8988T (cell line): ENCODE results near the gene IER5.
"Not testable (repeated sequence)": the region's sequence is repeated elsewhere in the genome, so short reads cannot be mapped to it uniquely, and the experiment has no call there.

Experiments used
- DNase-seq: peaks from one replicate; pipeline ENCODE4 v3.0.0; 2011

The IER5 gene

GRCh38 chr1:181099152-181100014 is 10.9 kb downstream of the IER5 start:
- DNase-seq = no peak

GRCh38 chr1:181100015-181100905 is 11.8 kb downstream of the IER5 start:
- DNase-seq = no peak

- no peak for DNase-seq
These were observed 12.4 kb downstream of the IER5 start for GRCh38 chr1:181100934-181101333.

- no peak for DNase-seq
These were observed 13.2 kb downstream of the IER5 start for GRCh38 chr1:181101581-181102226.

DNA sequence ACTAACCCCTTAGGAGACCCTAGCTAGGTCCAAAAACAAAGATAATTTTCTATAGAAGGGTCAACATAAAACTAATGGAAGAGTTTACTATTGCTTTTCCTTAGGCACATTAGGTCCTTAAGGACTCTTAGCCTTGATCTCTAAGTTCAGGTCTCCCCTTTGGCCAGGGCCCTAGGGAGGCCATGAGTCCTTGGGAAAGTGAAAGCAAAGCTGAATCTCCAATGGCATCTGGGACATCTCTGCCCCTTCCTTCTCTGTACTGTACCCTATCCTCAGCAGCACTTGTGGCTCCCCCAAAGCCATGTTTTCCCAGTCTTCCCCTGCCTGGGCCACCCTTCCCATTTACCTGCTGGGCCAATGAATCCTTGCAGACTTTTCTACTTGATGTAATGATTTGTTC is 14.3 kb downstream of the IER5 start:
- DNase-seq = no peak

GRCh38 chr1:181103399-181103798 is 14.9 kb downstream of the IER5 start:
- DNase-seq = no peak

GRCh38 chr1:181104042-181104789 is 15.7 kb downstream of the IER5 start:
- peak; percentile 58 for DNase-seq

DNA sequence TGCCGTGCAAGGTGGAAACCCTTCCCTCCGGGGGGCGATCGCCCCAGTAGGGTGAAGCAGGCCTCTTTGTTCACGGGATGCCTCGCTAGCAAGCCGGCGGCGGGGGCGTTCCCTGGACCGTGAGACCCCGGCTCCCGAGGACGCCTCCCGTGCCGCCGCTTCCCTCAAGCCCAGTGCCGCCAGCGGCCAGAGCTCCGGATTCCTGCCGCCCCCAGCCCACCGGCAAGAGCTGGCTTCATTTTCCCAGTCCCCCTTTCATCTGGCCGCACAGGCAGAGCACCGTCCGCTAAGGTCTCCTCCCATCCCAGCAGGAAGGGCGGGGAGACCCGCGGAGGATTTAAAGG is 16.3 kb downstream of the IER5 start:
- DNase-seq = peak; percentile 53

DNA sequence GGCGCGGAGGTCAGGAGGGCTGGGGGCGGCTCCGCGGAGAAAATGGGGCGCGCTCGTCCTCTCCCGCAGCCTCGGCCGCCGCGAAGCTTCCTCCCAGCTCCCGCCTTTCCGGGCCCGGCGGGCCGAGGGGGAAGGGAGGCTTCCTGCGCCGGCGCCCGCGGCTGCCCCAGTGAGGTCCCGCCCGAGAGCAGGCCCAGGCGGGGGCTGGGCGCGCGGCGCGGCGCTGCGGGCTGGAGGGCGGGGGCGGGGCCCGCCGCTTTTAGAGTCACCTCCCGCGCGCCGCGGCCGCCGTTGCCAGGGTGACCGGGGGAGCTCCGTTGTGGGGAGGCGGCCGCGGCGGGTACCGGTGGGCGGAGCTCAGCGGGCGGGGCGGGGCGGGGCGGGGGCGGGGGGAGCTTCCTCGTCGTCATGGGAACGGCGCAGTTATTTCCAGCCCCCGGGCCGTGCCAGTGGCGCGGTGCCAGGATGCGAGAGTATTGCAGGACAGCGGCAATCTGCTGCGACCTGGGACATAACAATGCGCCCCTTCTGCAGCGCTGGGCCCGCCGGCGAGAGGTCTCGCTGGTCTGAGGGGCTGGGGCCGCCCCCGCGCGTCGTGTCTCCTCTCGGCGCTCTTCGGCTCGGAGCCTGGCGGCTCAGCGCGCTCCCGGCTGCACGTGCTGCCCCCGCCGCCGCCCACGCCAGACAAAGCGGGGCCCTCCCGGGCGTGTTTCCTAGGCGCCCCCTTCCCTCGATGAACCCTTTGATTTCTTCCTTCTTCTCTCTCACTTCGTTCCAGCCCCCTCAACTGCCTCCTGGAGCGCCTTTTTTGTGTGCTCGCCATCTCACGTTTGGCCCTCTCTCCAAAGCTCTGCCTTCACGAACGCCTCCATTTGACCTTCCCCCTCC is 16.9 kb downstream of the IER5 start:
- peak; percentile 88 for DNase-seq

DNA sequence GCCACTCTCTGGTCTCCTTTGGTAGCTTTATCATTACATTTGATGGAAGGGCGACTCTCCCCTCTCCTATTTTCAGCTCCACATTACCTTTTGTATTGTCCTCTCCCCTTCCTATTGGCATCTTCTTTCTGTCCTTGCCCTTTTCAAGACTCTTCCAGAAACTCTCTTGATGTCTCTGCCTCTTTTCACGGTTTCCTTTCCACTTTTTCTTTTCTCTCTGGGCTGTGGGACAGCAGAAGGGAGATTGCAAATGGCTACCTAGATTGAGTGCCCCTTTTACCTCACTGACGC is 17.5 kb downstream of the IER5 start:
- no peak for DNase-seq

DNA sequence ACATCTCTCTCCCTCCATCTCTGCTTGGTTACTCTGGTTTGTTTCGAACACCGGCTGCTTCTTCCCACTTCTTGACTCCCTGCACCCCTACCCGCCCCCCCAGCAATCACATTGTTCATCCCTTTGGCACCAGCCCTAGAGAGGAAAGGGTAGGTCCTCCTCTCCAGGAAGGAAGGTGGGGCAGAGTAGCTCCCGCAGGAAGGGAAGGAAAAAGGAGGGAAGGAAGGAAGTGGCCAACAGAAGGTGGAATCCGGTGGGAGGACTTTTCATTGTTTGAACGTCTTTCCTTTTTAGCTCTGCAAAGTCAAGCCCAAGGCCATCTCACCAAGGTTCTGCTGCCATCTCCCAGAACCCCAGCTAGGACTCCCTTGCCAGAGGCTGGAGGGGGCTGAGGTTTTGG is 18.0 kb downstream of the IER5 start:
- no peak for DNase-seq

GRCh38 chr1:181107711-181108110 is 19.2 kb downstream of the IER5 start:
- DNase-seq = no peak

- DNase-seq = no peak
These were observed 19.9 kb downstream of the IER5 start for GRCh38 chr1:181108304-181108867.

DNA sequence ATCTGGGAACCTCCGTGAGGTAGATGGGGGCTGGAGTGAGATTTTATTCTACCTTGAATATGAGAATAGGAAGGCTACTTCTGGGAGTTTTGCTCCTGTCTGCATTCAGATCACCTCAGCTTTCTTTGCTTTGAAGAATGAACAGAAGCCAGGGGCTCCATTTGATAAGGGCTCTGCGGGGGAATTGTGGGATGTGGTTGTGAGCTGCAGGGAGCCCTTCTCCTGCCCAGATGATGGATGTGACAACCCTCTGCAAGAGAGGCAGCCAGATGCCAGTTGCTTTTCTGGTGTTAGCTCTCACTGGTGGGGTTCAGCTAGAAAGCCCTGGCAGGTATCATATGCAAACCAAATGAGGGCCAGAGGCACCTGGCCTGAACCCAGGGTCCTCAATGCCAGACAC is 21.5 kb downstream of the IER5 start:
- DNase-seq = no peak

DNA sequence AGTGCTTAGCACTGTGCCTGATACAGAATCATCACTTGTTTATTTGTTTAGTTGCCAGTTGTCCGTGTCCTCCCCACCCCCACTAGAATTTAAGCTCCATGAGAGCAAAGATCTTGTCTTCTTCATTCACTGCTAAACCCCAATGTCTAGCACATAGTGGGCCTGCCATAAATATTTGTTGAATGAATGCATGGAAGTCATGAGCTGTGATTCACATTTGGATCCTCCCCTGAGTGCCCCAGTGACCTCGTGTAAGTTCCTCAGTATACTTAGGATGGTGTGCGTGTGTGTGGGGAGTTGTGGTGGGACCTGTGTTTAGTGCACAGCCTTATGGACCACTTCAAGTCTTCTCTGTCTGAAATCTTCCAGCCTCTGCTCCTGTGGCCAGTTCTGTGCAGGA is 23.1 kb downstream of the IER5 start:
- DNase-seq = no peak

GRCh38 chr1:181112071-181112929 is 23.8 kb downstream of the IER5 start:
- peak; percentile 80 for DNase-seq

- peak; percentile 56 for DNase-seq
These were observed 24.6 kb downstream of the IER5 start for GRCh38 chr1:181113059-181113641.

DNA sequence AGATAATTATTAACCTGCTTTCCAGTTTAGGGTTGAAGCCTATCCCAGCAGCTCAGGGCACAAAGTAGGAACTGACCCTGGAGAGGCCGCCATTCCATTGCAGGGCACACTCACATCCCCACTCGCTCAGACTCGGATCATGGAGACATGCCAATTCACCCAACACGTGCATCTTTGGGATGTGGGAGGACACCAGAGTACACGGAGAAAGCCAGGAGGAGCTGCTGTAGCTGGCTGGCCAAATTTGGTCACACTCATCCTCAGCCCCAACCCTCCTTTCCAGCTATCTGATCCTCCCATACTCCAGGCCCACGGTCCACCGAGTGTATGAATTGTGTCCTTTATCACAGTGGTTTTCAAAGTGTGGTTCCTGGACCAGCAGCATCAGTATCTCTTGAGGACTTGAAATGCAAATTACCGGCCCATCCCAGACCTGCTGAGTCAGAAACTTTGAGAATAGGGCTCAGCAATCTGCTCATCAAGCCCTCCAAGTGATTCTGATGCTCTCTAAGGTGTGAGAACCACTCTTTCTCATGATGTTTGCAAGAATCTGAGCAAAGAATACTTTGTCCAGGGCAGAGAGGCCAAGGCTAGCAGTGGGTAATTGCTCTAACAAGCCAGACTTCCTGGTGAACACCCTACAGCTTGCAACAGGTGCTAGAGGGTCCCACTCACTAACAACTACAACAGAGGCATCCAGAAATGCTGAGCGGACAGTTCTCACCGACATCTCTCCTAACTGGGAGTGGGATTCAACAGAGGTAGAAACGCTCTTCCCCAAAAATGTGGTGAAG is 26.3 kb downstream of the IER5 start:
- no peak for DNase-seq

DNA sequence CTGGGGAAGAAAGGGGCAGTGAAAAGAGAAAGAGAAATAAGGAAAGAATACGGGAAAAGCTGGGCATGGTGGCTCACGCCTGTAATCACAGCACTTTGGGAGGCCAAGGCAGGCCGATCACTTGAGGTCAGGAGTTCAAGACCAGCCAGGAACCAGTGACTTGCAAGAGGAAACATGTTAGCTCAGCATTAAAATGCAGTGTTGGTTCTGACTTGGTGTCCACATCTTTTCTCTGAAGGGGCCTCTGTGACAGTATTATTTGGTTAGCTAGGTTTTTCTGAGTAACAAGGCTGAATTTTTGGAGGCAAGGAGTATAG is 26.8 kb downstream of the IER5 start:
- DNase-seq = no peak

DNA sequence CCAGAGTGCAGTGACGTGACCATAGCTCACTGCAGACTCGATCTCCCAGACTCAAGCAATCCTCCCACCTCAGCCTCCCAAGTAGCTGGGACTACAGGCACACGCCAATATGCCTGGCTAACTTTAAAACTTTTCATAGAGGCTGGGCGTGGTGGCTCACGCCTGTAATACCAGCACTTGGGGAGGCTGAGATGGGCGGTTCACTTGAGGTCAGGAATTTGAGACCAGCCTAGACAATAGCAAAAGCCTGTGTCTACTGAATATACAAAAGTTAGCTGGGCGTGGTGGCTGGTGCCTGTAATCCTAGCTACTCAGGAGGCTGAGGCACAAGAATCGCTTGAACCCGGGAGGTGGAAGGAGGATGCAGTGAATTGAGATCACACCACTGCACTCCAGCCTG is 27.5 kb downstream of the IER5 start:
- DNase-seq = not testable (repeated sequence)
